HepG2 (cell line): Measurements from ENCODE around the gene RARA. TPM values are rescaled to one million over a fixed set of nuclear protein-coding genes. Genes with fewer than 3 reads are reported as not detected.

ENCODE experiments used
- ADNP ChIP-seq: sonication (generic); formaldehyde crosslinking; IDR thresholded peaks from 2 replicates; pipeline ENCODE4 v1.4.0; 2020; ENCODE audit warnings: missing genetic modification reagents
- ATF1 ChIP-seq: IDR thresholded peaks from 2 replicates; pipeline ENCODE4 v1.6.1; 2016; ENCODE audit warnings: mild to moderate bottlenecking, control low read depth
- BCL6 ChIP-seq: IDR thresholded peaks from 2 replicates; pipeline ENCODE4 v1.6.1; 2016; ENCODE audit warnings: missing genetic modification reagents, missing compliant biosample characterization
- BRD4 ChIP-seq: sonication (generic); formaldehyde crosslinking; IDR thresholded peaks from 2 replicates; pipeline ENCODE4 v1.4.0; 2020; ENCODE audit warnings: missing genetic modification reagents
- CREBL2 ChIP-seq: sonication (generic); formaldehyde crosslinking; IDR thresholded peaks from 2 replicates; pipeline ENCODE4 v1.8.1; 2023; ENCODE audit warnings: missing genetic modification reagents, mild to moderate bottlenecking, borderline replicate concordance
- CREM ChIP-seq, 2 experiments: sonication (generic) in 1 of 2; formaldehyde crosslinking in 1 of 2; IDR thresholded peaks; 2 replicates each; pipeline versions ENCODE4 v1.4.0 to v1.6.1; 2016 to 2020; ENCODE audit warnings: antibody characterized with exemption in 1 of 2, mild to moderate bottlenecking in 1 of 2, missing genetic modification reagents in 1 of 2
- HHEX ChIP-seq: IDR thresholded peaks from 2 replicates; pipeline ENCODE4 v1.6.1; 2016; ENCODE audit warnings: control low read depth
- KAT2B ChIP-seq: fragments of 150-350 bp; IDR thresholded peaks from 2 replicates; pipeline ENCODE4 v1.6.1; 2014; ENCODE audit warnings: low read depth, low read length, borderline replicate concordance
- KMT2B ChIP-seq: IDR thresholded peaks from 2 replicates; pipeline ENCODE4 v1.6.1; 2016; ENCODE audit warnings: missing genetic modification reagents, missing compliant biosample characterization
- NONO ChIP-seq, 2 experiments: fragments of 450-650 bp in 1 of 2; sonication (generic) in 1 of 2; formaldehyde crosslinking in 1 of 2; IDR thresholded peaks in 1 of 2; conservative IDR thresholded peaks in 1 of 2; 2 replicates each; pipeline versions ENCODE4 v1.6.1 to v1.8.0; 2017 to 2022; ENCODE audit warnings: mild to moderate bottlenecking in 1 of 2, missing genetic modification reagents in 1 of 2, moderate library complexity in 1 of 2
- NR3C1 ChIP-seq: sonication (generic); formaldehyde crosslinking; IDR thresholded peaks from 2 replicates; pipeline ENCODE4 v1.4.0; 2020; ENCODE audit warnings: missing genetic modification reagents
- PAXIP1 ChIP-seq: sonication (generic); formaldehyde crosslinking; conservative IDR thresholded peaks from 2 replicates; pipeline ENCODE4 v1.4.0; 2020; ENCODE audit warnings: mild to moderate bottlenecking, missing genetic modification reagents, moderate library complexity
- PHF21A ChIP-seq: sonication (generic); formaldehyde crosslinking; IDR thresholded peaks from 2 replicates; pipeline ENCODE4 v1.5.0; 2020; ENCODE audit warnings: mild to moderate bottlenecking, missing genetic modification reagents
- RBM39 ChIP-seq: fragments of 200-400 bp; formaldehyde crosslinking; IDR thresholded peaks from one replicate; pipeline ENCODE4 v1.6.1; 2018; ENCODE audit warnings: antibody characterized with exemption, mild to moderate bottlenecking, low read depth, low read length; ENCODE audit not compliant: poor library complexity, severe bottlenecking
- SPEN ChIP-seq: sonication (generic); formaldehyde crosslinking; IDR thresholded peaks from 2 replicates; pipeline ENCODE4 v1.5.1; 2020; ENCODE audit warnings: low read depth, mild to moderate bottlenecking, missing genetic modification reagents
- YEATS2 ChIP-seq: sonication (generic); formaldehyde crosslinking; IDR thresholded peaks from 2 replicates; pipeline ENCODE4 v1.4.0; 2020; ENCODE audit warnings: missing genetic modification reagents, borderline replicate concordance
- ZNF687 ChIP-seq: sonication (generic); formaldehyde crosslinking; IDR thresholded peaks from 2 replicates; pipeline ENCODE4 v1.5.1; 2020; ENCODE audit warnings: mild to moderate bottlenecking, missing genetic modification reagents, moderate library complexity
- polyA plus RNA-seq, 8 experiments: library from polyadenylated mRNA; depleted of rRNA in 3 of 8; stranded (reverse) in 7 of 8; unstranded in 1 of 8; fragments of >200 nt; fragmentation: Illumina TruSeq in 4 of 8; extraction: Trizol in 4 of 8; gene quantifications; 2 replicates each; pipeline versions ENCODE4 v1.2.1 to v1.2.3, GENCODE V29; 2011 to 2016; ENCODE audit warnings: low read depth in 4 of 8, missing spikeins in 1 of 8, mixed read lengths in 1 of 8; ENCODE audit not compliant: insufficient read depth in 1 of 8
- total RNA-seq, 5 experiments: library from RNA; depleted of rRNA; stranded (reverse); fragments of >200 nt; fragmentation: Illumina TruSeq; extraction: Trizol; gene quantifications; 2 replicates each; pipeline ENCODE4 v1.2.3, GENCODE V29; 2016; ENCODE audit warnings: low read depth in 1 of 5
- TF ChIP-seq, protein P1 (sequence below): sonication (generic); formaldehyde crosslinking; IDR thresholded peaks from 2 replicates; pipeline ENCODE4 v1.5.0; 2020; ENCODE audit warnings: mild to moderate bottlenecking, missing genetic modification reagents, borderline replicate concordance

RARA gene
- total and polyA plus RNA-seq, 2 of the 13 experiments (the other 11 are each of a cell fraction or from before 2014, with no cell fraction given), result 6.4 to 8.6 TPM

DNA sequence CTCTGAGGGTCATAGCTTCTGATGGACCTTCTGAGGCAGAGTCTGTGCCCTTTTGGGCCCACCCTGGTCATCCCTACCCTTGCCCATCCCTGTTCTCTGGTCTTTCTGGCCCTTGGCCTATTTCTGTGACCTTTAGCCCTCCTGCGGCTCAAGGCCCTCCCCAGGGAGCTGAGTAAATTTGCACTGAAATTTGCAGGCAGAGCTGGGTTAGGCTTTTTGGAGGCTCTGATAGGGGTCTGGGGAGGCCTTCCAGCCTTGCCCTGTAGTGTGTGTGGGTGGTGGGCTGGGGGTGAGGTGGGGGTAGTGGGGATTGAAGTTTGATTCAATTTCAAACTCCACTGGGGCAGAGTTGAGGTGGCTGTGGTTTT is 17.8 kb downstream of the RARA start (continued):
- TF ChIP-seq ZNF687 (0 out of 2 replicates have a peak, but pooled peaks have one; percentile 28), NR3C1 (CRISPR knock-in tag) (no peak), ATF1 (CRISPR knock-in tag) (no peak), YEATS2 (CRISPR knock-in tag) (no peak), RBM39 (no peak), BRD4 (CRISPR knock-in tag) (no peak), KAT2B (no peak), NONO (IDR thresholded peaks at IDR 0.05) (no peak), NONO (CRISPR knock-in tag; conservative IDR thresholded peaks at IDR 0.05) (no peak), CREBL2 (CRISPR knock-in tag) (no peak), SPEN (CRISPR knock-in tag) (no peak), HHEX (CRISPR knock-in tag) (no peak), CREM (IDR thresholded peaks at IDR 0.05) (no peak), CREM (CRISPR knock-in tag; IDR thresholded peaks at IDR 0.05) (no peak), ADNP (CRISPR knock-in tag) (no peak), KMT2B (CRISPR knock-in tag) (no peak), PAXIP1 (CRISPR knock-in tag) (peak; percentile 75), PHF21A (CRISPR knock-in tag) (0 out of 2 replicates have a peak, but pooled peaks have one; percentile 27), BCL6 (CRISPR knock-in tag) (peak; percentile 53; the same call in 1 of the 2 replicates)
- TF ChIP-seq, protein P1, sequence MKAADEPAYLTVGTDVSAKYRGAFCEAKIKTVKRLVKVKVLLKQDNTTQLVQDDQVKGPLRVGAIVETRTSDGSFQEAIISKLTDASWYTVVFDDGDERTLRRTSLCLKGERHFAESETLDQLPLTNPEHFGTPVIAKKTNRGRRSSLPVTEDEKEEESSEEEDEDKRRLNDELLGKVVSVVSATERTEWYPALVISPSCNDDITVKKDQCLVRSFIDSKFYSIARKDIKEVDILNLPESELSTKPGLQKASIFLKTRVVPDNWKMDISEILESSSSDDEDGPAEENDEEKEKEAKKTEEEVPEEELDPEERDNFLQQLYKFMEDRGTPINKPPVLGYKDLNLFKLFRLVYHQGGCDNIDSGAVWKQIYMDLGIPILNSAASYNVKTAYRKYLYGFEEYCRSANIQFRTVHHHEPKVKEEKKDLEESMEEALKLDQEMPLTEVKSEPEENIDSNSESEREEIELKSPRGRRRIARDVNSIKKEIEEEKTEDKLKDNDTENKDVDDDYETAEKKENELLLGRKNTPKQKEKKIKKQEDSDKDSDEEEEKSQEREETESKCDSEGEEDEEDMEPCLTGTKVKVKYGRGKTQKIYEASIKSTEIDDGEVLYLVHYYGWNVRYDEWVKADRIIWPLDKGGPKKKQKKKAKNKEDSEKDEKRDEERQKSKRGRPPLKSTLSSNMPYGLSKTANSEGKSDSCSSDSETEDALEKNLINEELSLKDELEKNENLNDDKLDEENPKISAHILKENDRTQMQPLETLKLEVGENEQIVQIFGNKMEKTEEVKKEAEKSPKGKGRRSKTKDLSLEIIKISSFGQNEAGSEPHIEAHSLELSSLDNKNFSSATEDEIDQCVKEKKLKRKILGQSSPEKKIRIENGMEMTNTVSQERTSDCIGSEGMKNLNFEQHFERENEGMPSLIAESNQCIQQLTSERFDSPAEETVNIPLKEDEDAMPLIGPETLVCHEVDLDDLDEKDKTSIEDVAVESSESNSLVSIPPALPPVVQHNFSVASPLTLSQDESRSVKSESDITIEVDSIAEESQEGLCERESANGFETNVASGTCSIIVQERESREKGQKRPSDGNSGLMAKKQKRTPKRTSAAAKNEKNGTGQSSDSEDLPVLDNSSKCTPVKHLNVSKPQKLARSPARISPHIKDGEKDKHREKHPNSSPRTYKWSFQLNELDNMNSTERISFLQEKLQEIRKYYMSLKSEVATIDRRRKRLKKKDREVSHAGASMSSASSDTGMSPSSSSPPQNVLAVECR (CRISPR knock-in tag), result no peak; the same call in 1 of the 2 replicates
